NCI-H345 treated with DMSO at 0.1 percent for 48 hours (cell line): ENCODE measurements around the gene DNAH10.

Experiments used
- DNase-seq: peaks from one replicate; lab custom pipeline; 2025; ENCODE audit not compliant: unreplicated experiment; lab: John Stamatoyannopoulos, UW

DNAH10 gene

DNA sequence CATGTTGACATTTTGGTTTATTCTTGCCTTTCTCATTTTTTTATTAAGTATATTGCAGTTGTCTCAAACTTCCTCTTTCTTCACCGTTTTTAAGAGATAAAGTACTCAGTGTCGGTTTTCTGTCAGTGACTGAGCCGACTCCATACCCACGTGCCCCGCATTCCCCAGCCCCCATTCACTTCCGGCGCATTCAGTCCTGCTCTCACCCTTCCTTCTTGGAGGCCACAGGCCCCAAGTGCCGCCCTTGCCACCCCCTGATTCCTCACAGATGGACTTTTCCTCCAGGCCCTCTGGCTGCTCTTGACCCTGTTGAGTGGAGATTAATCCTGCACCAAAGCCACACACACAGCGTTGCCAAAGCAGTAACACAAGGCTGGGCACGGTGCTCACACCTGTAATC, 19.1 kb upstream of the DNAH10 start:
- DNase-seq, result no peak

DNA sequence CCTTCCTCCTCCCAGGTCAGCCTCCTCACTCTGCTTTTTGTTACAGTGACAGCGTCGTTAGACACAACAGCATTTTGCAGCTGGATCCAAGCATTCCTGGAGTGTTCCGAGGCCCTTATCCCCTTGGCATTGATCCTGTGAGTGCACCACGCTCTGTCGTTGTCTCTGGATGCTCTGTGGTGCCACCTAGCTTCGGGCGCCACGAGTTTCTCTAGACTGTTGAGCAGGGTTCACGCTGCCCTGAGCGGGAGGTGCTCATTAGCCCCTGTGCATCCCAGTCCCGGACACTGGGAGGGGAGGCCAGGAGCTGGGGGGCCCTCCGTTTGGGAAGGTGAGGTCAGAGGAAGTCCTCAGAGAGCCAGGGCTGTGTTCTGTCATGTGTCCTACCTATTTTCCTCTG, 17.3 kb upstream of the DNAH10 start:
- DNase-seq, result no peak

DNA sequence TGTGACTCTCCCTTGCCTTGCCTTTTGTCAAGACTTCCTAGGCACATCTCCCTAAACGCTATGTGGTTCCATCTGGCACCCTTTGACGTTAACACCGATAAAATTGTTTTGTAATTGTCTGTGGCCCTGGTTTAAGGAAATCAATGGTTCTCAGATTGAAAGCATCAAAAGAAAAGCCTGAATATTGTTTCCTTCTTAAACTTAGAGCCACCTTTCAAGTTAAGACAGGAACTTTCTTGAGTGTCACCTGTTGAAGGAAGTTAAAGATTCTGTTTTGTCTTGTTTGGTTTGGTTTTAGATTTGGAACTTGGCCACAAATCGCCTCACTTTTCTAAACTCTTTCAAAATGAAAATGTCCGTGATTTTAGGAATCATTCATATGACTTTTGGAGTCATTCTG, 14.8 kb upstream of the DNAH10 start:
- no peak for DNase-seq

DNA sequence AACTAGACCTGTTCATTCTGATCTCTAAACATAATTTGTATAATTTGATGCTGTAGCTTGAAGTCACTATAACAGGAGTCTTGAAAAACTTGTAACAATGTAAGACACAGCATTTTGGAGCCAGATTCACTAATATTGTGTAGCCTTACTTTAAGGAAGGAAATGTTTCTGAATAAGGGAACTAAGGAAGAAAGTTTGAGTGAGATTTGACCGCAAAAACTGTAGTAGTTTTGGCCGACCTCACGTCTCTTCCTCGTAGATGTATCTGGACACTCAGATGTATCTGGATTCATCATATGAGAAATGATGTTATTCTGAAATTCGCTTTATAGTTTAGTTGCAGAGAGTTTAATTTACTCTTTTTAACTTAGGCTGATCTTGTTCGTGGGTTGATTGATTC, 13.9 kb upstream of the DNAH10 start:
- DNase-seq, result no peak

DNA sequence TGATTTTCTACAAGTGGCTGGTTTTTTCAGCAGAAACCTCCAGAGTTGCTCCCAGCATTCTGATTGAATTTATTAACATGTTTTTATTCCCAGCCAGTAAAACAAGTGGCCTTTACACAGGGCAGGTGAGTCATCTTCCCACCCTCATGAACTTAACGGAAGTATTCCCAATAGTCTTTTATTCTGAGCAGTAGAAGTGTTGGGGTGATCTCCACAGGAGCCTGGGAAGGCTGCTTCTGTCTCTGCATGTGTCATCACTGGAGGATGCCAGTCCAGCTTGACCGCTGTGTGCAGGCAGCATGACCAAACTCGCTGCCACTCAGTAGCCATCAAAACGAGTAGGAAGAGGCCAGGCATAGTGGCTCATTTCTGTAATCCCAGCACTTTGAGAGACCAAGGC, 13.4 kb upstream of the DNAH10 start:
- no peak for DNase-seq

DNA sequence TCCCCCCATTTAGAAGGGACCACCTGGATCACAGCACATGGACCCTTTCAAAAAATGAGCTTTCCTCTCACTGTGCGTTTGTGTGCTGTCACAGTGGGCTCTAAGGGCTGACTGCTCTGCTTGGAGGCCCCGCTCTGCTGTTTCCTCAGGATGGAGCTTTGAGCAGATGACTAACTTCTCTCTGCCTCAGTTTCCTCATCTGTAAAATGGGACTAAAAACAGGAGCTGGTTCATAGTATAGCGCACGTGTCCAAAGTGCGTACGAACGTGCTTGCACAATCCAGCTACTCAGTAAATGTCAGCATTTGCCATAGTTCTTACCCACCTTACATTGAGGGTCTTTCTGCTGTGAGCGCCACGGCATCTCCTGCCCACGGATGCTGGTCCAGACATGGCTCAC, 12.7 kb upstream of the DNAH10 start:
- DNase-seq, result no peak

DNA sequence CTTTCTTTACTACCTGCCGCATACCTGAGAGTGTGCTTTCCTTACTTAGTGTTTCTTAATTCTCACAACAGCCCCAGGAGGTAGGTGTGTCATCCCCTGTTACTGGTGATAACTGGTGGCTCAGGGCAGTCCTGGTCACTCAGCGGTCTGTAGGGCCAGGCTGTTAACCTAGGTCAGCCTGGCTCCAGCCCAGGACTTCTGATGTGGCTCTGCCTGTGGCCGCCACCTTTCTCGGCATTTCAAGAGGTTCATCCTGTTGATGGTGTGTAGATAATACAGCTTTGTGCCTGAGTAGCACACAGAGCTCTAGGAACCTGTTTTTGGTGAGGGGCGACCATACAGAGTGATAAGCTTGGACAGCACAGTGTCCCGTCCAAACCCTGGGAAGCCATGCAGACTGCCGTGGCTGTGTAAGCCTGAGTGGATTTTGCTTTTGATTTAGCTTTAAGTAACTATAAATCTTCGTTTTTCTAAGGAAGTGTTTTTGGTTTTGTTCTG, 11.9 kb upstream of the DNAH10 start:
- no peak for DNase-seq

DNA sequence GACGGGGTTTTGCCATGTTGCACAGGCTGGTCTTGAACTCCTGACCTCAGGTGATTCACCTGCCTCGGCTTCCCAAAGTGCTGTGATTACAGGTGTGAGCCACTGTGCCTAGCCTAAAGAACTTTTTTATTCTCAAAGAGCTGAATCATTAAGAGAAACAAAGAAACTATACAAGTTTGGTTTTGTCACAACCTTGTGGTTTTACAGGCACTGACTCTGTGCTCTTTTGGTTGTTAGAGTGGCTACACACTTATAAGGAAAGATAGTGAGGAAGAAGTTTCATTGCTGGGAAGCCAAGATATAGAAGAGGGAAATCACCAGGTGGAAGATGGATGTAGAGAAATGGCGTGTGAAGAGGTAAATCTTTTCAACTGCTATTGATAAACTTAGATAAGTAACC, 10.1 kb upstream of the DNAH10 start:
- DNase-seq, result no peak

DNA sequence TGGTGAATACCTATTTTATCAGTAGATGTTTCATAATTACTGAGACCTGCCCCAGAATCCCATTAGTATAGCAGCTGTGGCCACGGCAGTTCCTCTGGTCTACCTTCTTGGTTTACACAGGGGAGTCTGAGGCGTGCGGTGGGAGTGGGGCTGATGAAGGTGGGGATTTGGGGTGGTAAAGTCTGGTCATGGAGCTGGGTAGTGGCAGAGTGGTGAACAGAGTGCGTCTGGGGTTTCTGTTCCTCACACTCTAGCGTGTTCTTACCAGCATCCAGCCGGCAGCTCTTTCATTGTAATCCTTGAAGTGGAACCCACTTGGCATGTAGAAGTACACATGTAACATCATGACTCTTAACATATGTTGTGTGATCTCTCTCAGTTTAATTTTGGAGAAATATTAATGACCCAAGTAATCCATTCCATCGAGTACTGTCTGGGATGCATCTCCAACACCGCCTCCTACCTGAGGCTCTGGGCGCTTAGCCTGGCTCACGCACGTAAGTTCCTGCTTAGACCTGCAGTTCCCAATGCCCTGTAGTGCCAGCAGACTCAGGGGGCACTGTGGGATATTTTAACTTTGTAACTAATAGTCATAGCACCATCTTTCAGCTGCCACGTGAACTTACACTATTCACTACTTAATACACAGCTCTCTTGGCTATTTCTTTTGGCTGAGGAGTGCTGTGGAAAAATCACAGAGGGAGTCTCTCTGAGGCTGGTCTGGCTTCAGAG, 7.9 kb upstream of the DNAH10 start:
- DNase-seq, result no peak

DNA sequence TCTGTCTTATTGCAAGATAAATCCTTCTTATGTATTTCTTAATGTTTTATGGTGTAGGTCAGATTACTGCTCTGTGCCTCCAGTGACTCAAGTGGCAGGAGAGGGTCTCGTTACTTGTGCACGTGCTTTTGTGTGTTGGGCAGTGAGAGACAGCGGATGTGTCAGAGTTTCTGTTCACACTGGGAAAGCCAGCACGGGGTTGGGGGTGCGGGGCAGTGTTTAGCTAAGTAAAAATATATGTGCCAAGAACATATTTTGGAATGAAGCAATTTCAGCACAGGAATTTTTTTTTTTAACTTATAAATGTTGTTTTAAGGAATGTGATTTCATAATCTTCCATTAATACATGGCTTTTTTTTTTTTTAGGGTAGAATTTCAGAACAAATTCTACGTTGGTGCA, 4.5 kb upstream of the DNAH10 start:
- DNase-seq, result no peak

DNA sequence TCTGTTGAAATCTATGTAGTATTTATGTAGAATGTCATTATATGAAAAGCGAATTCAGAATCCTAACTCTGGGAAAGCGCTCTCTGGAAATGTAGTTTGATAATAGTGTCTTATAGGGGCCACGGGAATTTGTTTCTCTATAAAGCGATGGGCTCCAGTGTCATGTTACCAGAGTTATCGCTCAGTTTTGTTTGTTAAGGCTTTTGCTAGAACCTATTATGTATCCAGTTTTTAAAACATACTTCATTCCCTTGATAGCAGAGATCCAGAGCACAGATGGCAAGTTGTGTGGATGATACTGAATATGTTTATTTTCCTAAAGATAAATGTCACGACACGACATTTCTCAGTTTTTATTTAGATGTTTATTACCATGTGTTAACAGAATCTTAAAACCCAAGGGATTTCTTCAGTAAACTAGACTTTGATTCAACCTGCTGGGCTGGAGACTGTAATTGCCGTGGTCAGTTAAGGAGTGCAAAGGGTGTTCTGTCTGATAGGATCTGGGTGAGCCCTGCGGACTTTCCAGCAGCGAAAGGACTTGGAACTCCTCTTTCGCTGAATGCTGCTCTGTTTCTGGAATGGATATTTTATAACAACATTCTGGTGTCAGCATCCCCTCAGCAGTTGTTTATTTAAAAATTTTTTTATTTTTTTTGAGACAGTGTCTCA, 1.7 kb upstream of the DNAH10 start:
- no peak for DNase-seq

DNA sequence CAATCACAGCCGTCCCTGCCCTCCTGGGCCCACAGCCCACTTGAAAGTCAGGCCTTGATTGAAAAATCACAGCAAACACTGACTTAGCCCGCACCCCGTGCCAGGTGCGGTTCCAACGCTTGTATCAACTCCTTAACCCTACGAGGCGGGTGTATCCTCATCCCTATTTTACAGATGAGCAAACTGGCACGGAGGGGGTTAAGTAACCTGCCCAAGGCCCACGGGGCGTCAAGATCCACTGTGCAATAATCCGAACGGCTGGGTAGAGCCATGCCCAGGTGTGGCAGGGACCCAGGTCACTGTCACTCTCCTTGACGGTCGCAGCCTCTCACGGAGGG, 583 bp downstream of the DNAH10 start:
- DNase-seq, result no peak

DNA sequence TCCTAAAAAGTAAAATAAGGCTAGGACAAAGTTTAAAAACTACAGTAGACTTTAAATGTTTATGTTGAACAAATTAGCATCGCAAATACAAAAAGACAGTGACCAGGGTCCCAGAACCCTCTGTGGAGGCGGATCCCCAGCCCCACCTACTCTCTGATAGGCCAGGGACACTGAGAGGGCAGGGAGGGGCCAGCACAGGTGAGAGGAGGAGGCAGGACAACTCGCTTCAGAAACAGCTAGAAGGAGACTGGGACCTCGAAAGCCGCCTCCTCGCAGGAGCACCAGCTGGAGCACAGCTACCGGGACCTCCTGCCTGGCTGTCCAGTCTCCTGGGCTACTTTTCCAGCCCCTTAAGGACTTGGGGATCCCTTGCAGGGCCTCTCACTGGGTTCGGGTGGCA, 992 bp downstream of the DNAH10 start:
- no peak for DNase-seq

DNA sequence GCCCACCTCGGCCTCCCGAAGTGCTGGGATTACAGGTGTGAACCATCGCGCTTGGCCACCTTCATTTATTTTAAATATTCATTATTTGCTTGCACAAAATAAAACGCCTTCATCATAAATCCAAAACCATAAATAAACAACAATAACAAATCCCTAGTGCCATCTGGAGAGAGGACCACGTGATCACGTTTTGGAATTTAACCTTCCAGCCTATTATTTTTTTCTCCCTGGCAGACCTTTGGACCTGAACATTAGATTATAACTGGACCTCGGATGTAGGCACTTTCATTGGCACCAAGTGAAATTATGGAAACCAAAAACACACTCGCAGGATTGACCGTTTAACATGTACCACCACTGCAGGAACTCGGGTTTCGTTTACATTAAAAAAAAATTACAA, 2.0 kb downstream of the DNAH10 start:
- DNase-seq, result no peak

DNA sequence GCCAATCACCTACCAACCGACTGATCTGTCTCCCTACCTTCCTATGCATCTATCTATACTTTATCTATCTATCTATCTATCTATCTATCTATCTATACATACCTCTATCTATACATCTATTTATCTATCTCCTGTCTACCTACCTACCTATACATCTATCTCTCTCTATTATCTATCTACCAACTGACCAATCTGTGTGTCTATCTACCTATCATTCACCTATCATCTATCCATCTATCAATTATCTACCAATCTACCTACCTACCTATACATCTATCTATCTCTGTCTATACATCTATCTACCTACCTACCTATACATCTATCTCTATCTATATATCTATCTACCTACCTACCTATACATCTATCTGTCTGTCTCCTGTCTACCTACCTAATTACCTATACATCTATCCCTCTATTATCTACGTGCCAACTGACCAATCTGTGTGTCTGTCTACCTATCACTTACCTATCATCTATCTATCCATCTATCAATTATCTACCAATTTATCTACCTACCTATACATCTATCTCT, 3.5 kb downstream of the DNAH10 start:
- no peak for DNase-seq

DNA sequence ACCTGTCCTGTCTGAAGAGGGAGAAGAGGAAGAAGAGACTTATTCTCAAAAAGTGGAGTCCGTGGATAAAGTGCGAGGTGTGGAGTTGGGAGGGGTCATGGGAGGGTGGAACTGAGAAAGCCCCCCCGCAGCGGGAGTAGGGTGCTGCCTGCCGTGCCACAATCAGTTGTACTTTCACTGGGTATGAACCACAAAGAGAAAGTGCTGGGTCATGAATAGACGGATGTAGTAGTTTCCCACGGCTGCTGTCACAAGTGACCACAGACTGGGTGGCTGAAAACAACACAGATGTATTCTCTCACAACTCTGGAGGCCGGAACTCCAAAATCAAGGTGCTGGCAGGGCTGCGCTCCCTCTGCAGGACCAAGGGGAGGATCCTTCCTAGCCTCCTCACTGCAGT, 5.5 kb downstream of the DNAH10 start:
- DNase-seq, result no peak

DNA sequence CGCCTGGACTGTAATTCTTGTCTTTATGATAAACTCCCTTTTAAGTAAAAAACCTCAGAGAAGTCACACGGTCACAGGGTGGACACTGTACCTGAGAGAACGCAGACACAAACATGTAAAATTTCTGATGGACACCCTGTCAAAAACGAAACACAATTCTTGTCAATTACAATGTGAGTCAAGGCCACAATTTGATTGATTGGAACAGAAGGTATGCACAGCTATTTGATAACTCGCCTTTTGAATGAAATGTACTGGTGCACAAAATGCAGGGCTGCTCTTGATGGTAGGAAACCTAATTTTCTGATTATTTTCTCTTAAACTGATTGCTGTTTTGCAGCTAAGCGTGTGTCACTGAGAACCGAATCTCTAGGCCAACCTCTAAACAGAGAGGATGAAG, 9.2 kb downstream of the DNAH10 start:
- DNase-seq, result no peak

DNA sequence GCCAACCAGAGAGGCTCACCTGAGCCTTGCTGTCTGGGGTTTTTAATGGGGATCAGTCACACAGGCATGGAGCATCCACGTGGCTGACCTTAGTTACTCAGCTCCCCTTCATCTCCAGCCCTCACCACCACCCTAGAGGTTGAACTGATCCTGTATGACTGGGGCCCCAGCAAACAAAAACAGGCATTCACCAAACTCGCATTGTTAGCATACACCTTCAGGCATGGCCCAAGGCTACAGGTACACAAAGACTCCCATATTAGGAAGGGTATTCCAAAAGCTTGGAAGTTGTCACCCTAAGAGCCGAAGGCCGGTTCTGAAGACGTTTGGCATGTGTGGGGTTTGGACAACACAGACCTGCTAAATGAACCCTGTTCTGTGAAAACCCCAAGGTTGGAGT, 10.0 kb downstream of the DNAH10 start:
- no peak for DNase-seq

DNA sequence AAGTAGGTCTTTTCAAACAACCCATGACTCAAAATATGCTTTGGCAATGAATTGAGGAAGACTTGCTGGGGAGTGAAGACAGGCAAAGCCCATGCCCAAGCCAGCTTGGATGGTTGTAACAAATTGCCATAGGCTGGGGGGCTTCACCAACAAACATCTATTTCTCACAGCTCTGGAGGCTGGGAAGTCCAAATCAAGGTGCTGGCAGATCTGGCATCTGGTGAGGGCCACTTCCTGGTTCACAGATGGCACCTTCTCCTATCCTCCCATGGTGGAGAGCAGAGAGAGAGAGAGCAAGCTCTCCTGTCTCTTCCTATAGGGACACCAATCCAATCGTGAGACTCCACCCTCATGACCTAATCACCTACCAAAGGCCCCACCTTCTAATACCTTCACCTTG, 11.3 kb downstream of the DNAH10 start:
- no peak for DNase-seq

DNA sequence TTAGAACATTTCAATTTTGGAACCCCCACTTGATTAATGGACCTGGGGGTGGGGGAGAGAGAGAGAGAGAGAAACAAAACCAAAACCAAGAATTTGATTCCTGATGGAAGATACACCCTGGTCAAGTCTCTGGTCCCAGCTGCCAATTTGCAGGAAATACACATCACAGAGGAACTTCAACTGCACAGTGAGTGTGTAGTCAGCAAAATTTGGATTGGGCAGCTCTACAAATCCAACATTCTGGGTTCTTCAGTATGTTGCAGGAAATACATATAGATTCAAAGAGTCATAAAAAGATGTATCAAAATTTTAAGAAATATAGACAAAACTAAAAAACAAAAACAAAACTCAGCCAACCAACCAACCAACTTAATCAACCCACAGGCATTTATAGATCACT, 17.4 kb downstream of the DNAH10 start:
- DNase-seq, result no peak

DNA sequence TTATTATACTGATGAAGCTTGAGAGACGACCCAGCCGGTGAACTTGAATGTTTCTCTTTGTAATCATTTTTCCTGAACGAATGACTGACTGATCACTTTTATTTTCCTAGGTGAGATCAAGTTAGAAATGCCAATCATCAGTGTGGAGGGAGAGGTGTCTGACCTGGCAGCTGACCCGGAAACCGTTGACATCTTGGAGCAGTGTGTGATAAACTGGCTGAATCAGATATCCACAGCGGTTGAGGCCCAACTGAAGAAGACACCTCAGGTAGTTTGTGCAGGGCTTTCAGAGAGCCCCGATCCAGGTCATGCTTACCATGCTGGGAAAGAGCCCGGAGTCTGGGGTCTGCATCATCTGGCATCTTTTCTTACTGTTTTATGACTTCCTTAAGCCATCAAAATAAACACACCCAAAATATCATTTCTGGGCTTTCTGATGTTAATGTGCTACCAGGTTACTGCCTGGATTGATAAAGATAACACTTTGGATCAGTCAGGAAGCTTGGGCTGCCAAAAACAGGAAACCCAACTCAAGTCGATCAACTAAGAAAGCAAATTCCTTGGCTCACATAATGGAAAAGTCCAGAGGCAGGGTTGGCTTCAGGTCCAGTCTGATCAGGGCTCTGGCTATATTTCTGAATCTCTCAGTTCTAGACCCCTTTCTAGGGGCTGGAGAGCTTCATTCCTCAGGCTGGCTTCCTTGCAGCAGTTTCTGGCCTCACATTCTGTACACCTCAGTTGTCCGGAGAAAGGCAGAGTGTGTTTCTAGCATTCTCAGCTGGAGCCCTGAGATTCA, 21.1 kb downstream of the DNAH10 start:
- DNase-seq, result no peak

DNA sequence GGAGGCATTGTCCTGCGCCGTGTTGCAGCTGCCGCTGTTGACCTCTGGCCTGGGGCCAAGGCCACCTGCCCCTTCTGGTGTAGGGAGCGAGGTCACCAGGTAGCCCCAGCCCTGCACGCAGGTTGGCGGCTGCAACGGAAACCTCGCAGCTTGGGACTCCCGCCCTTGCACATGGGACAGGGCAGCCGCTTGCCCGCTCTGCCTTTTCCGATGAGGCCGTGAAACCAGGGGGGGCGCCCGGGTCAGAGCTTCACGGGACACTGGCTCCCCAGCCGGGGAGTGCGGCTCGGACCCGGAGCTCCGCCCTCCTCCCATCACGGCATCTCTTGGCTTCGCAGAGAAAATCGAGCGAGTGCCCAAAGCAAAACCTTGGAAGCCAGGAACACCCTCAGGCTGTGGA, 25.4 kb downstream of the DNAH10 start:
- DNase-seq, result no peak
